PFSK-1 (cell line): ENCODE measurements around the gene RAD51B.

Experiments
- FOXP2 ChIP-seq: optimal IDR thresholded peaks from 2 replicates; pipeline ENCODE3; 2011; ENCODE audit warnings: borderline replicate concordance, control low read depth, inconsistent platforms; ENCODE audit not compliant: insufficient read depth; ENCODE audit errors: extremely low read length, extremely low read depth
- POLR2AphosphoS5 ChIP-seq: IDR thresholded peaks from 2 replicates; pipeline ENCODE4 v1.6.1; 2012; ENCODE audit warnings: low read depth, mild to moderate bottlenecking, control low read depth, low read length, moderate library complexity
- REST ChIP-seq, 2 experiments: IDR thresholded peaks; 2 replicates each; pipeline versions ENCODE4 v1.6.1 to v1.8.0; 2011 to 2012; ENCODE audit warnings: low read depth in 2 of 2, low read length in 2 of 2, control low read depth in 1 of 2, inconsistent platforms in 1 of 2, mild to moderate bottlenecking in 1 of 2, moderate library complexity in 1 of 2; ENCODE audit not compliant: insufficient read depth in 1 of 2
- SIN3A ChIP-seq: IDR thresholded peaks from 2 replicates; pipeline ENCODE4 v1.6.1; 2012; ENCODE audit warnings: mild to moderate bottlenecking, low read length, moderate library complexity, borderline replicate concordance; ENCODE audit not compliant: insufficient read depth
- TAF1 ChIP-seq: IDR thresholded peaks from 2 replicates; pipeline ENCODE4 v1.6.1; 2012; ENCODE audit warnings: low read length, control low read depth, borderline replicate concordance; ENCODE audit not compliant: insufficient read depth

The RAD51B gene

GRCh38 chr14:68178282-68178681 lies 358.7 kb downstream of the RAD51B start:
- no peak for TF ChIP-seq TAF1
- no peak for TF ChIP-seq SIN3A
- TF ChIP-seq REST (IDR thresholded peaks at IDR 0.05; ENCODE audit: insufficient read depth in 1 of 2, low read depth in 2 of 2, low read length in 2 of 2): no peak
- TF ChIP-seq POLR2AphosphoS5: no peak

GRCh38 chr14:68181519-68182326 lies 362.1 kb downstream of the RAD51B start:
- TF ChIP-seq TAF1 (no peak), REST (IDR thresholded peaks at IDR 0.05; ENCODE audit: insufficient read depth in 1 of 2, low read depth in 2 of 2, low read length in 2 of 2) (no peak), SIN3A (no peak), FOXP2 (no peak), POLR2AphosphoS5 (no peak)

GRCh38 chr14:68182492-68182891 lies 362.9 kb downstream of the RAD51B start:
- TF ChIP-seq SIN3A (no peak), FOXP2 (no peak), POLR2AphosphoS5 (no peak), REST (IDR thresholded peaks at IDR 0.05; ENCODE audit: insufficient read depth in 1 of 2, low read depth in 2 of 2, low read length in 2 of 2) (no peak), TAF1 (no peak)

GRCh38 chr14:68188174-68188573 lies 368.6 kb downstream of the RAD51B start:
- TF ChIP-seq TAF1: no peak
- no peak for TF ChIP-seq SIN3A
- no peak for TF ChIP-seq REST (IDR thresholded peaks at IDR 0.05; ENCODE audit: insufficient read depth in 1 of 2, low read depth in 2 of 2, low read length in 2 of 2)
- TF ChIP-seq FOXP2: no peak
- TF ChIP-seq POLR2AphosphoS5: no peak

- TF ChIP-seq REST (IDR thresholded peaks at IDR 0.05; ENCODE audit: insufficient read depth in 1 of 2, low read depth in 2 of 2, low read length in 2 of 2) (no peak), FOXP2 (no peak), TAF1 (no peak), POLR2AphosphoS5 (no peak), SIN3A (no peak)
Observed at GRCh38 chr14:68190032-68190431, 370.5 kb downstream of the RAD51B start.
